Stimulated activated CD8-positive, alpha-beta memory T cell treated with anti-CD3 and anti-CD28 coated beads, Interleukin-4, amount 100 ng/mL, for 1 hour (primary cell): ENCODE measurements around the gene TOLLIP.

ENCODE experiments used
- DNase-seq, 2 donors: peaks; one replicate each; pipeline ENCODE4 v3.0.0-alpha.2; 2020; ENCODE audit warnings: low read depth in 2 of 2, low spot score in 1 of 2

TOLLIP gene

GRCh38 chr11:1233351-1234053, 75.9 kb downstream of the TOLLIP start:
- DNase-seq, result no peak

- no peak for DNase-seq
Measured at GRCh38 chr11:1232883-1233321, 76.5 kb downstream of the TOLLIP start.

GRCh38 chr11:1232021-1232882, 77.2 kb downstream of the TOLLIP start:
- no peak for DNase-seq

- no peak for DNase-seq
Measured at GRCh38 chr11:1231396-1232020, 77.9 kb downstream of the TOLLIP start.

GRCh38 chr11:1230456-1231395, 78.7 kb downstream of the TOLLIP start:
- DNase-seq, result no peak

GRCh38 chr11:1230121-1230455, 79.3 kb downstream of the TOLLIP start:
- DNase-seq, result no peak

GRCh38 chr11:1229471-1230120, 79.8 kb downstream of the TOLLIP start:
- DNase-seq, result no peak

GRCh38 chr11:1228921-1229451, 80.4 kb downstream of the TOLLIP start:
- no peak for DNase-seq

- no peak for DNase-seq
Measured at GRCh38 chr11:1228101-1228821, 81.2 kb downstream of the TOLLIP start.

GRCh38 chr11:1227551-1228100, 81.8 kb downstream of the TOLLIP start:
- no peak for DNase-seq

GRCh38 chr11:1226986-1227550, 82.4 kb downstream of the TOLLIP start:
- no peak for DNase-seq

- DNase-seq, result no peak
Measured at GRCh38 chr11:1226226-1226985, 83.0 kb downstream of the TOLLIP start.

GRCh38 chr11:1225386-1226225, 83.8 kb downstream of the TOLLIP start:
- DNase-seq, result no peak

- no peak for DNase-seq
Measured at GRCh38 chr11:1224491-1225385, 84.7 kb downstream of the TOLLIP start.
